A673 (cell line): ENCODE data around the gene CUX1. TPM values are rescaled to one million over a fixed set of nuclear protein-coding genes. Genes with fewer than 3 reads are reported as not detected.
"Not testable (repeated sequence)": the region's sequence is repeated elsewhere in the genome, so short reads cannot be mapped to it uniquely, and the experiment has no call there.

Source experiments
- BruUV-seq: library from RNA; stranded (reverse); fragments of 400-500 nt; replicated peaks from 2 replicates; lab custom pipeline; 2021; lab: Mats Ljungman, UMichigan
- CTCF ChIA-PET: fragments of 300-600 bp; sonication (Branson Sonifier 250); formaldehyde crosslinking; loops from one replicate; lab custom pipeline; 2022; ENCODE audit warnings: antibody characterized with exemption; lab: Charles Lee
- POLR2A ChIA-PET: fragments of 300-600 bp; sonication (Branson Sonifier 250); formaldehyde crosslinking; loops from one replicate; lab custom pipeline; 2022; ENCODE audit warnings: antibody characterized with exemption; ENCODE audit not compliant: low non-redundant PET; lab: Charles Lee
- DNase-seq: peaks from one replicate; pipeline ENCODE4 v3.0.0-alpha.2; 2015; ENCODE audit warnings: low spot score
- H3K27ac ChIP-seq: fragments of 200-600 bp; sonication (generic); 2 replicates; pipeline ENCODE4 v1.5.1; 2016; ENCODE audit warnings: mixed run types, low read depth, mild to moderate bottlenecking, mixed read lengths, antibody characterized with exemption, low read length; ENCODE audit not compliant: poor library complexity, severe bottlenecking
- H3K27me3 ChIP-seq: fragments of 200-600 bp; sonication (generic); replicated peaks from 2 replicates; pipeline ENCODE4 v1.6.1; 2017; ENCODE audit warnings: mixed run types, low read depth, mild to moderate bottlenecking, mixed read lengths, antibody characterized with exemption, low read length; ENCODE audit not compliant: insufficient read depth, poor library complexity
- H3K36me3 ChIP-seq: fragments of 200-600 bp; sonication (generic); 2 replicates; pipeline ENCODE4 v1.6.1; 2016; ENCODE audit warnings: mixed run types, mild to moderate bottlenecking, mixed read lengths, antibody characterized with exemption, low read length; ENCODE audit not compliant: insufficient read depth, poor library complexity, severe bottlenecking
- H3K4me1 ChIP-seq: fragments of 200-600 bp; sonication (generic); 2 replicates; pipeline ENCODE4 v1.6.1; 2017; ENCODE audit warnings: mixed run types, mild to moderate bottlenecking, mixed read lengths, antibody characterized with exemption, low read length; ENCODE audit not compliant: insufficient read depth, poor library complexity, severe bottlenecking
- H3K4me3 ChIP-seq: fragments of 200-600 bp; sonication (generic); 2 replicates; pipeline ENCODE4 v1.5.1; 2016; ENCODE audit warnings: low read depth, mixed run types, mild to moderate bottlenecking, mixed read lengths, low read length; ENCODE audit not compliant: poor library complexity, severe bottlenecking
- H3K9me3 ChIP-seq: fragments of 200-600 bp; sonication (generic); 2 replicates; pipeline ENCODE4 v1.6.1; 2016; ENCODE audit warnings: mixed run types, low read depth, mild to moderate bottlenecking, mixed read lengths, antibody characterized with exemption, low read length; ENCODE audit not compliant: poor library complexity, severe bottlenecking
- CTCF ChIP-seq: fragments of 300-800, 200-600 bp; sonication (generic); conservative IDR thresholded peaks from 2 replicates; pipeline ENCODE4 v1.5.1; 2017; ENCODE audit warnings: low read depth, mild to moderate bottlenecking, antibody characterized with exemption, low read length, moderate library complexity, mixed read lengths
- EZH2 ChIP-seq: fragments of 200-600 bp; sonication (generic); IDR thresholded peaks from 2 replicates; pipeline ENCODE4 v1.6.1; 2017; ENCODE audit warnings: borderline replicate concordance, low read depth, mild to moderate bottlenecking, mixed read lengths, antibody characterized with exemption, low read length; ENCODE audit not compliant: poor library complexity, severe bottlenecking
- intact Hi-C: fragments of 100-400 bp; cut with micrococcal nuclease; formaldehyde crosslinking; loops from one replicate; pipeline ENCODE4 v1.10.0; 2022; ENCODE audit not compliant: unreplicated experiment
- total RNA-seq: library from RNA; stranded (reverse); gene quantifications from 2 replicates; pipeline ENCODE4 v1.2.3, GENCODE V29; 2021

The CUX1 gene
- total RNA-seq, 1 experiment from 2014 or later, result 49.4 TPM

GRCh38 chr7:101790566-101791293, 26.7 kb upstream of the CUX1 start:
- TF ChIP-seq EZH2 (no peak), CTCF (no peak)
- intact Hi-C loops, result no loop called here
- H3K9me3 ChIP-seq, result no peaks in the 10 kb centered on the region
- H3K36me3 ChIP-seq, result no peaks in the 10 kb centered on the region
- no peaks in the 10 kb centered on the region for H3K4me1 ChIP-seq
- DNase-seq, result no peak
- no peak overlapping the region for H3K27ac ChIP-seq
- ChIA-PET CTCF (interaction anchor here (0.7 kb wide), 1 partner anchor 157 kb away, joined by 9 read pairs; no protein-coding TSS in a partner anchor), POLR2A (interaction anchor here (0.7 kb wide), 1 partner anchor 78 kb away, joined by 7 read pairs; no protein-coding TSS in a partner anchor)
- no peak overlapping the region for H3K4me3 ChIP-seq
- H3K27me3 ChIP-seq, result no peaks in the 10 kb centered on the region
- BruUV-seq, result no TSS peak

- Histone ChIP-seq H3K36me3 (no peaks in the 10 kb centered on the region), H3K4me1 (no peaks in the 10 kb centered on the region), H3K4me3 (no peak overlapping the region), H3K27me3 (no peaks in the 10 kb centered on the region), H3K9me3 (no peaks in the 10 kb centered on the region), H3K27ac (no peak overlapping the region)
- TF ChIP-seq CTCF (no peak), EZH2 (no peak)
- no peak for DNase-seq
- intact Hi-C loops, result no loop called here
- no TSS peak for BruUV-seq
- CTCF ChIA-PET, result no interaction called here
- POLR2A ChIA-PET, result no interaction called here
These were observed 25.3 kb upstream of the CUX1 start for GRCh38 chr7:101792051-101792681.

- H3K4me3 ChIP-seq, BruUV-seq, H3K27me3 ChIP-seq, CTCF ChIA-PET, intact Hi-C loops, H3K27ac ChIP-seq, H3K36me3 ChIP-seq, POLR2A ChIA-PET, H3K9me3 ChIP-seq, H3K4me1 ChIP-seq, DNase-seq: not testable (repeated sequence)
These were observed 24.7 kb upstream of the CUX1 start for GRCh38 chr7:101792682-101793071.
